Endothelial cell (in vitro differentiated cells): ENCODE data around the gene PCSK6. TPM values are rescaled to one million over a fixed set of nuclear protein-coding genes. Genes with fewer than 3 reads are reported as not detected.

Source experiments
- DNase-seq: peaks from one replicate; pipeline ENCODE4 v3.0.0; 2021; ENCODE audit warnings: low spot score
- H3K27ac Mint-ChIP-seq: one replicate; pipeline ENCODE4 v1.8.0; 2021; ENCODE audit warnings: mixed read lengths, inconsistent platforms; ENCODE audit not compliant: unreplicated experiment
- H3K27me3 Mint-ChIP-seq: one replicate; pipeline ENCODE4 v1.8.0; 2021; ENCODE audit warnings: mild to moderate bottlenecking, moderate library complexity, mixed read lengths, inconsistent platforms; ENCODE audit not compliant: unreplicated experiment
- H3K36me3 Mint-ChIP-seq: one replicate; pipeline ENCODE4 v1.8.0; 2021; ENCODE audit warnings: mild to moderate bottlenecking, low read depth, mixed read lengths, inconsistent platforms; ENCODE audit not compliant: unreplicated experiment
- H3K4me1 Mint-ChIP-seq: one replicate; pipeline ENCODE4 v1.8.0; 2021; ENCODE audit warnings: mild to moderate bottlenecking, mixed read lengths, inconsistent platforms; ENCODE audit not compliant: unreplicated experiment
- H3K4me3 Mint-ChIP-seq: one replicate; pipeline ENCODE4 v1.8.0; 2021; ENCODE audit warnings: mild to moderate bottlenecking, mixed read lengths, inconsistent platforms; ENCODE audit not compliant: unreplicated experiment
- H3K9me3 Mint-ChIP-seq: one replicate; pipeline ENCODE4 v1.8.0; 2021; ENCODE audit warnings: mixed read lengths, inconsistent platforms; ENCODE audit not compliant: unreplicated experiment
- total RNA-seq: library from RNA; stranded (reverse); fragmentation: NEBNext Ultra II Directional; extraction: Animal tissue kit (Norgen Biotek cat#: 25700); gene quantifications from one replicate; pipeline ENCODE4 v1.2.1, GENCODE V29; 2021; ENCODE audit not compliant: unreplicated experiment
- TF ChIP-seq, protein P1 (sequence below): fragments of 200-600 bp; sonication (generic); IDR thresholded peaks from one replicate; pipeline ENCODE4 v1.5.0; 2021; ENCODE audit warnings: antibody characterized with exemption; ENCODE audit not compliant: unreplicated experiment

The PCSK6 gene
- total RNA-seq, 1 donor from 2014 or later: 0.13 TPM

- TF ChIP-seq, protein P1, sequence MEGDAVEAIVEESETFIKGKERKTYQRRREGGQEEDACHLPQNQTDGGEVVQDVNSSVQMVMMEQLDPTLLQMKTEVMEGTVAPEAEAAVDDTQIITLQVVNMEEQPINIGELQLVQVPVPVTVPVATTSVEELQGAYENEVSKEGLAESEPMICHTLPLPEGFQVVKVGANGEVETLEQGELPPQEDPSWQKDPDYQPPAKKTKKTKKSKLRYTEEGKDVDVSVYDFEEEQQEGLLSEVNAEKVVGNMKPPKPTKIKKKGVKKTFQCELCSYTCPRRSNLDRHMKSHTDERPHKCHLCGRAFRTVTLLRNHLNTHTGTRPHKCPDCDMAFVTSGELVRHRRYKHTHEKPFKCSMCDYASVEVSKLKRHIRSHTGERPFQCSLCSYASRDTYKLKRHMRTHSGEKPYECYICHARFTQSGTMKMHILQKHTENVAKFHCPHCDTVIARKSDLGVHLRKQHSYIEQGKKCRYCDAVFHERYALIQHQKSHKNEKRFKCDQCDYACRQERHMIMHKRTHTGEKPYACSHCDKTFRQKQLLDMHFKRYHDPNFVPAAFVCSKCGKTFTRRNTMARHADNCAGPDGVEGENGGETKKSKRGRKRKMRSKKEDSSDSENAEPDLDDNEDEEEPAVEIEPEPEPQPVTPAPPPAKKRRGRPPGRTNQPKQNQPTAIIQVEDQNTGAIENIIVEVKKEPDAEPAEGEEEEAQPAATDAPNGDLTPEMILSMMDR: no peak
- peak within 1 kb of the TSS; percentile 99 for H3K4me3 Mint-ChIP-seq
- H3K9me3 Mint-ChIP-seq: no peaks in the 10 kb centered on the region
- DNase-seq: peak; percentile 92
- peak within 1 kb of the TSS; percentile 85 for H3K27ac Mint-ChIP-seq
- peaks cover 46% of the 10 kb centered on the region for H3K36me3 Mint-ChIP-seq
- no peaks in the 10 kb centered on the region for H3K27me3 Mint-ChIP-seq
- peaks cover 5% of the 10 kb centered on the region for H3K4me1 Mint-ChIP-seq
Measured at GRCh38 chr15:101277038-101277822, 212.3 kb downstream of the PCSK6 start, which contains the start of gene SELENOS. TSS of gene SELENOS (minus strand) at chr15:101277485. CDS start at chr15:101277417, 68 bp downstream.

DNA sequence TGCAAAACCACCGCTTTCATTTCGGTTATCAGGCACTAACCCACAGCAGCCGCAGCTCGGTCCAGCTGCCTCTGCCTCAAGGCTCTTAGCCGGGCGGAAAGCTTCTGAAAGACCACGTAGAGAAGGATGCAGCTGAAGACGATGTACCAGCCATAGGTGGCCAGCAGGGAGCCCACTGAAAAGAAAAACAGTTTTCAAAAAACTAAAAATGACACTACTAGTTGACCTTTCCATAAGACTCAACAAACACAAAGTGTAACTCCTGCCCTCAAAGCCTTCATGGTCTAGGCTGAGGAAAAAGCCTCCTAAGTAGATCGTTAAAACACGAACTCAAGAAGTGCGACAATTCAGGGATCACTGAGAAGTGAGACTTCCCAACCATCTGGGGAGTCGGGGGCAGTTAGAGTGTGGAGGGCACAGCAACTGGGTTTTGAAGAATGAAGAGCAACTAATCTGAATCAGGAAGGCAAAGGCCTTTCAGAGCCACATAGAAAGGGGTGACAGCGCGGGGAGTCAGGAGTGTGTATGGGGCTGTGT, 212.9 kb downstream of the PCSK6 start:
- Mint-ChIP-seq H3K27me3 (no peaks in the 10 kb centered on the region), H3K4me3 (peak overlapping the region; percentile 99), H3K4me1 (peaks cover 5% of the 10 kb centered on the region), H3K27ac (peak overlapping the region; percentile 85), H3K9me3 (no peaks in the 10 kb centered on the region), H3K36me3 (peaks cover 48% of the 10 kb centered on the region)
- TF ChIP-seq, protein P1: peak; percentile 42
- DNase-seq: peak; percentile 38

DNA sequence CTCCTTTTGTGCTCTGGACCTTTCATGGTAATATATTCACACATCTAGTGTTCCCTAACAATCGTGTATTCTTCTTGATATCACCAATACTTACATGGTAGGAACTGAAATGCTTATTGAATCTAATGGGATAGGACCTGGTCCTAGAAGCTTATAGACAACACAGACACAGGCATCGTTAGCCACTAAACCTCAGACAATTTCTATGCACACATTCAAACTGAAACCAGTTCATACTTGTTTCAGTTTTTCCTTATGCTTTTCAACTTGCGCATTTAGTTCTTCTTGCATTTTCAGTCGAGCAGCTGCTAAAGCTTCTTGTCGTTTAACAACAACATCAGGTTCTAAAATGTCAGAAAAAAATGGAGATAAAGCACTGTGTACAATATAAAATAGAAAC, 214.5 kb downstream of the PCSK6 start:
- no peak for DNase-seq
- H3K4me3 Mint-ChIP-seq: no peak overlapping the region
- peaks cover 48% of the 10 kb centered on the region for H3K36me3 Mint-ChIP-seq
- H3K27ac Mint-ChIP-seq: no peak overlapping the region
- H3K4me1 Mint-ChIP-seq: peaks cover 5% of the 10 kb centered on the region
- H3K27me3 Mint-ChIP-seq: no peaks in the 10 kb centered on the region
- H3K9me3 Mint-ChIP-seq: no peaks in the 10 kb centered on the region
- TF ChIP-seq, protein P1: no peak

- H3K9me3 Mint-ChIP-seq: no peaks in the 10 kb centered on the region
- peaks cover 5% of the 10 kb centered on the region for H3K4me1 Mint-ChIP-seq
- TF ChIP-seq, protein P1: no peak
- H3K27ac Mint-ChIP-seq: no peak overlapping the region
- peaks cover 62% of the 10 kb centered on the region for H3K36me3 Mint-ChIP-seq
- H3K4me3 Mint-ChIP-seq: peak overlapping the region; percentile 10
- no peaks in the 10 kb centered on the region for H3K27me3 Mint-ChIP-seq
- DNase-seq: no peak
Measured at GRCh38 chr15:101273534-101273933, 216.0 kb downstream of the PCSK6 start.

DNA sequence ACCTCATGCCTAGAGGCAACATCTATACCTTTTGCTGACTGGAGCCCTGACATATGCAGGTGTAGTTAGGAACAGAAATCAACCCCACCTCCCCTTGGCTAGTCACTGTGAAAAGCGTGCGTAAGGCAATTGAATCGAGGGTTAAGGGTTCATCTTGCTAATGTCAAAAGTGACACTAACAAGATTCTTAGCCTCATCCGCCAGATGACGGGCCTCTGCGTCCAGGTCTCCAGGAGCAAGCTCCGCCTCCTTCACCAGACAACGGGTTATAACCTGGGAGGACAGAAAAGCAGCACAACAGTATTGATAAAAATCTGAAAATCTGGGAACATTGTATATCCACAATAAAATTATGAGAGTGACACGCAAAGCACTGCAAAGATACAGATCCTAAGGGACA, 216.9 kb downstream of the PCSK6 start:
- DNase-seq: no peak
- peaks cover 3% of the 10 kb centered on the region for H3K4me1 Mint-ChIP-seq
- TF ChIP-seq, protein P1: no peak
- H3K27me3 Mint-ChIP-seq: no peaks in the 10 kb centered on the region
- no peak overlapping the region for H3K4me3 Mint-ChIP-seq
- H3K36me3 Mint-ChIP-seq: peaks cover 60% of the 10 kb centered on the region
- no peak overlapping the region for H3K27ac Mint-ChIP-seq
- H3K9me3 Mint-ChIP-seq: no peaks in the 10 kb centered on the region
